HG03378 (cell line): ENCODE data around the gene NCBP2L.

ENCODE experiments used
- ATAC-seq: cut with Tn5 transposase; IDR thresholded peaks from one replicate; pipeline ENCODE4 v1.9.1; 2021; ENCODE audit warnings: mild to moderate bottlenecking, moderate library complexity; ENCODE audit not compliant: unreplicated experiment

NCBP2L gene

GRCh38 chrX:107777536-107777832, at the start of gene NCBP2L:
Gene NCBP2L (plus strand): TSS chrX:107777733. CDS start chrX:107794221, 16,488 bp downstream.
- no peak for ATAC-seq

DNA sequence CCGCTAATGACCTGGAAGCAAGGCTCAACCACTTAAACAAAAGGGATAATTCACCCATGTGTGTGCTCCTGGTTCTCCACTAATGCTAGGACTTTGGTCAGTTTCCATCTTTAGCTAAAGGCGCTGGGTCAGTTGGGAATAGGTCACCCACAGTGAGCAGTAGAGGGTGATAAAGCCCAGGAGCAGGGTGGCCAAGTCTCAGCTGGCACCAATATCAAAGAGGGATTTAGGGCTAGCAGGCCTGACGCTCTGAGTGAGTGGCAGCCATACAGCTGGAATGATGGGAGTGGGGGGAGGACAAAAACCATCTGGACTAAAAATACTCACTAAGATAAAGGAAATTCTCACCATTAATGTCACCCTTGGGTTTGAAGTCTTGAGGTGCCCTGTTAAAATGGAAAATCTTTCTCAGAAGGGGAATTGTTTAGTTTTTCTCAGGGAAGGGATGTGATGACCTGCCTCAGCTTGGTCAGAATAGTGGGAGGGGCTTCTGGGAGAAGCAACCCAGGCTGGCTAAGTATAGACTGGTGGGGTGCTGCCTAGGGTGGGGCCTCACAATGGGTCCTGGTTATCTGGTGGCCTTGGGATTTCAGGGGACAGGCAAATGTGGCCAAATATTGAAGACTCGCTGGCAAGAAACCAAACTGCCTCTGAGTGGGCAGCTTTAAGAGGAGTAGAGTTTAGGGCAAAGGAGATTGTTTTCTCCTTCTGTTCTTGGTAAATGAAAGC, 49.0 kb upstream of the NCBP2L start:
- ATAC-seq = no peak

DNA sequence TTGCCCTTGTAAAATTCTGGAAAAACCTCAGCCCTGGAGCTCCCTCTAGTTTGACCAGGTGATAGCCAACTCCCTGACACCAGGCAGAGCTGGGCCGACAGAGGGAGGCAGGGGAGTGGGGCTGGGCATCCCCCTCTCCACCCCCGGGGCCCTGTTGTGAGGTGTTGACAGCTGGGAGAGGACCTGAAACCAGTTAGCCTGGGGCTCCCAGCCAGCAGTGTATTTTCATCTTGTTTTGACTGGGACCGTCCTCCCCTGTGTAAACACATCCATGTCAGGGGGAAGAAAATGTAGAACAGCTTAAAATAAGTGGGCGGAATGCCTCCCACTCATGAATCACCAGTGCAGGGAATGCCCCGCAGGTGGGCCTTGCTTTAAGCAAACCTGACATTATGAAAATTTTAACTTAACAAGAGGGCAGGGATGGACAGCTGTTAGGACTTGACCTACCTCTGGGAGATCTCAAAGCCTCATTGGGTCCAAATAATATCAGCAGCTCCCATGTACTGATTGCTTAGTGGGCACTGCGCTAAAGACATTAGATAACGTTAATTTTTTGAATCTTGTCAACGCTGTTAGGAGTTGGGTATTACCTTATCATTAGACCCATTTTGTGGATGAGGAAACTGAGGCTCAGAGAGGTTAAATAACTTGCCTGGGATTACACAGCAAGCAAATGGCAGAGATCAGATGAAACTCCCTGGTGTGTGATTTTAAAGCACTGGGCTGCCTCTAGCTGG, 47.8 kb upstream of the NCBP2L start:
- ATAC-seq = peak; percentile 85

GRCh38 chrX:107730298-107730655, 47.3 kb upstream of the NCBP2L start:
- no peak for ATAC-seq

GRCh38 chrX:107730991-107731766, 46.4 kb upstream of the NCBP2L start:
- ATAC-seq = no peak

GRCh38 chrX:107731831-107732502, 45.6 kb upstream of the NCBP2L start:
- no peak for ATAC-seq

GRCh38 chrX:107733686-107734085, 43.8 kb upstream of the NCBP2L start:
- no peak for ATAC-seq

DNA sequence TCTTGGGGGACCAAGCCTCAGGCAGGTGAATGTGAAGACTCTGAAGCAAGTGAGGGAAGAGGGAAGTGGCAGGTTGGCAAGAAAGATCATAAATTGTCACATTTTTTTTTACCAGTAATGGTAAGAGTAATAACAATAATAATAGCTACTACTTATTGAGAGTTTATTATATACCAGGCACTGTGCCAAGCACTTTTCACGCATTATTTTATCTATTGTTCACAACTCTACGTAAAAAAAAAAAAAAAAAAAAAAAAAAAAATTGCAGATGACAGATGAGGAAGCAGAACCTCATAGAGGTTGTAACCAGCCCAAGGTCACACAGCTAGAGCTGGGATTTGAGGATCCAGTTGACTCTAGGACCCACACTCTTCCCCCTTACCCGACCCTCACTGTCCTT, 42.9 kb upstream of the NCBP2L start:
- ATAC-seq = no peak

- no peak for ATAC-seq
These were observed 40.6 kb upstream of the NCBP2L start for GRCh38 chrX:107736781-107737531.

- no peak for ATAC-seq
These were observed 39.3 kb upstream of the NCBP2L start for GRCh38 chrX:107738272-107738671.

GRCh38 chrX:107738768-107739167, 38.8 kb upstream of the NCBP2L start:
- no peak for ATAC-seq

DNA sequence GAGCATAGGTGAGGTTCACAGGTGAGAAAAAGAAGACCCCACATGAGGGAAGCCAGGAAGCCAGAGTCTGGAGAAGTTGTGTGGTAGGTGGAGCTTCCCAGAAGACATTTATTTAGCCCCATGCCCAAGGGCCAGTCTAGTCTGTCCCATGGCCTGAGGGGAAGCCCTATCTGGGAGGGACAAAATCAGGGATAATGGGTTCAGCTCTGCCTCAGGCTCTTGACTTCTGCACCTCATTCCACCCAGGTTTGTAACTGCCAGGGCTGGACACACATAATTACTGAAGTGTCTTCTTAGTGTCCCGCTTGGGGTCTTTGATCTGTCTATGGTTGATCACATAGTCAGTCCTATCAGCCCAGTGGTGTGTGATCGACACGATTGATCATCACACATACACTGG, 38.0 kb upstream of the NCBP2L start:
- no peak for ATAC-seq

DNA sequence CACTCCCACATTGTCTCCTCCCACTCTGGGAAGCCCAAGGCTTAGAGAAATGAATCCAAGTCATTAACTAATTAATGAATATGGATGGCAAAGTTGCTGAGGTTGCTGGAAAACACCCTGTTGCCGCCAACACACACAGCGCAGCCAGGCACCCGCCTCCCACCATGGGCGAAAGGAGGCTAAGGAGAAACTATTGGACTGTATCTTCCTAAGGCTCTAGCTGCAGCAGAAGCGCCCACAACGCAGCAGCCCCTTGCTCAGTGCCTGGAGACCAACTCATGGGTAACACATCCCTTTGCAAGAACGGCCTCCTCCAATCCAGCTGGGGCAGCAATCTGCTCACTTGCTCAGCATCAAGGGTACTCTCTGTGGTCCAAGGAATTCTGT, 36.1 kb upstream of the NCBP2L start:
- no peak for ATAC-seq

DNA sequence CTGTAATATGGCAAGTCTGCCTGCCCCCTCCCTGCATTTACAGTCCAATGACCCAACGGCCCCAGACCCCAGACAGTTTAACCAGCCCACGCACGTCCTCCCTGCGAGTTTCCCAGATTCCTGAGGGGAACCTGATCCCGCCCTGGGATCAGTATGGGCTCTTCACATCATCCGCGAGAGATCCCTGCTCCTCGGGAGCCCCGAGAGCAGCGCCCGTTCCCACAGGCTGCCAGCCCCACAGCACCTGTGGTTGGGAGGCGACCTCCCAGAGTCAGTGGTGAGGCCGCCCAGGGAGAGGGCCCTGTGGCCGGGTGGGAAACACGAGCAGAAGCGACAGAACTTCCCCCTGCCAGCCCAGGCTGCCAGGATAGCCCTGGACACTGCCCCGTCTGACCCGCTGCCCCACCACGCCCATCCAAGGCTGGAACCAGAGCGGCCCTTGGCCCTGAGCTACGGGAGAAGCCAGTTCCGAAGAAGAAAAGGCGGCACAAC, 34.8 kb upstream of the NCBP2L start:
- ATAC-seq = no peak

- no peak for ATAC-seq
These were observed 33.5 kb upstream of the NCBP2L start for GRCh38 chrX:107743995-107744394.

- no peak for ATAC-seq
These were observed 32.7 kb upstream of the NCBP2L start for GRCh38 chrX:107744868-107745267.

DNA sequence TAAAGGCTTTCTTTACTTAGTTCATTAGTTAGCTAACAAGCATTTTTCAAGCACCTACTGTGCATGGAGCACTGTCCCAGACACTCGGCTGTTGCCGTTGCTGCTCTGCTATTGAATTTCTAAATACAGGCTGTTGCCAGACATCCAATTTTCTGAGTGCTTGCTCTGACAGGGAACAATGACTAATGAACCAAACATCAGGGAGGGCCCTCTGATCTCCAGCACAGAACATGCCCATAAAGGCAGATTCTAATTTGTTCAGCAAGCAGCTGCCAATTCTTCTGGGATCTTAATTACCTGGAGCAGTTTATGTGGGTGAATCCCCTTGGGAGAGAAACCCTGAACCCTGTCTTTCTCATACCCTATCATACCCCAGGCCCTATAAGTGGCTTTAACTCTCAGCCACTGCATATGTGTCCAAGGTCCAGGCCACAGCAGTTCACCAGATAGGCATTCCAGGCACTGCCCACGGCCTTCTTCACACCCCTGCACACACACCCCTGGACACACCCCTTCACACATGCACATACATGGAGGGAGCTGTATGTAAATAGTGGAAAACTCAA, 29.9 kb upstream of the NCBP2L start:
- ATAC-seq = no peak

DNA sequence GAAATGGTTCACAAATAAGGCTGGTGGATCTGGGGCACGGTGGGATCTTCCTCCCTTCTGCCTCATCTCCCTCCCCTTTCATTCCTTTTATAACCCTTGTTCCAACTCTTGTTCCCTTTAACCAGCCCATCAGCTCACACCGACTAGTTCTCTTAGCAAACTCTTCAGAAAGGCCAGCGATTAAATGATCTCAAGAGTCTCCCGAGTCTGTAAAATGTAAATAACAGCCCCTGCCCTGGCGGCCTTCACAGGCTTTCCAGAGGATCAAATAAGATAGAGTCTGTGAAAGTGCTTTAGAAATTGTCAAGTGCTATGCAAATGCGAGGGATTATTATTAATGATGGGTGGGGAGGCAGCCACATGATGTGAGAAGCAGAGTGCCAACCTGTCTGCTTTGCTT, 29.0 kb upstream of the NCBP2L start:
- no peak for ATAC-seq

- ATAC-seq = no peak
These were observed 27.3 kb upstream of the NCBP2L start for GRCh38 chrX:107750263-107750662.

- no peak for ATAC-seq
These were observed 26.6 kb upstream of the NCBP2L start for GRCh38 chrX:107750861-107751445.
